H1 (cell line): ENCODE data around the gene ALLC. TPM values are rescaled to one million over a fixed set of nuclear protein-coding genes. Genes with fewer than 3 reads are reported as not detected.

Experiments used
- CTCF ChIA-PET: fragments of 300-600 bp; sonication (Branson Sonifier 250); formaldehyde crosslinking; loops from one replicate; lab custom pipeline; 2021; ENCODE audit not compliant: partially characterized antibody; lab: Charles Lee
- POLR2A ChIA-PET: fragments of 300-600 bp; sonication (Branson Sonifier 250); formaldehyde crosslinking; loops from one replicate; lab custom pipeline; 2021; ENCODE audit warnings: inconsistent platforms; ENCODE audit not compliant: partially characterized antibody; lab: Charles Lee
- DNase-seq, 2 experiments: peaks; one replicate each; pipeline versions ENCODE4 v3.0.0 to v3.0.0-alpha.2; 2010 to 2022; ENCODE audit warnings: low spot score in 2 of 2, low read depth in 1 of 2, mixed read lengths in 1 of 2
- FAIRE-seq: peaks from 2 replicates; lab custom pipeline; 2011; peaks lifted over from hg19 to GRCh38; lab: Jason Lieb, UNC
- H2AFZ ChIP-seq: 2 replicates; pipeline ENCODE4 v1.8.1; 2012; ENCODE audit warnings: low read length, inconsistent platforms
- H2AK5ac ChIP-seq: 2 replicates; pipeline ENCODE4 v1.6.1; 2013; ENCODE audit warnings: low read depth, low read length
- H2BK120ac ChIP-seq: replicated peaks from 2 replicates; pipeline ENCODE3; 2013; ENCODE audit warnings: low read depth, low read length, inconsistent platforms
- H2BK12ac ChIP-seq: 2 replicates; pipeline ENCODE4 v1.6.1; 2013; ENCODE audit warnings: low read depth, low read length
- H2BK15ac ChIP-seq: 2 replicates; pipeline ENCODE4 v1.6.1; 2013; ENCODE audit warnings: low read length
- H2BK20ac ChIP-seq: 2 replicates; pipeline ENCODE4 v1.6.1; 2013; ENCODE audit warnings: low read length
- H2BK5ac ChIP-seq: 2 replicates; pipeline ENCODE4 v1.6.1; 2013; ENCODE audit warnings: low read depth, low read length
- H3K14ac ChIP-seq: 2 replicates; pipeline ENCODE4 v1.6.1; 2013; ENCODE audit warnings: inconsistent platforms; ENCODE audit not compliant: insufficient read length
- H3K18ac ChIP-seq: 2 replicates; pipeline ENCODE4 v1.6.1; 2013; ENCODE audit warnings: low read length; ENCODE audit errors: extremely low read depth
- H3K23ac ChIP-seq: 2 replicates; pipeline ENCODE4 v1.6.1; 2013; ENCODE audit warnings: inconsistent platforms; ENCODE audit not compliant: insufficient read length
- H3K23me2 ChIP-seq: 2 replicates; pipeline ENCODE4 v1.6.1; 2013; ENCODE audit warnings: low read depth, low read length
- H3K27ac ChIP-seq: 2 replicates; pipeline ENCODE4 v1.6.1; 2011; ENCODE audit warnings: low read depth, low read length, inconsistent platforms
- H3K27me3 ChIP-seq, 4 experiments: replicated peaks in 1 of 4; 1 replicate in 1 of 4; 2 replicates in 3 of 4; pipeline versions ENCODE4 v1.6.1 to v1.8.1; 2011 to 2013; ENCODE audit warnings: low read length in 3 of 4, mild to moderate bottlenecking in 3 of 4, inconsistent platforms in 2 of 4, mixed read lengths in 2 of 4, moderate library complexity in 1 of 4; ENCODE audit not compliant: control insufficient read depth in 3 of 4, insufficient read depth in 3 of 4; ENCODE audit errors: extremely low read depth in 1 of 4
- H3K36me3 ChIP-seq, 4 experiments: 2 replicates each; pipeline versions ENCODE4 v1.6.1 to v1.8.1; 2011 to 2013; ENCODE audit warnings: mild to moderate bottlenecking in 4 of 4, low read length in 3 of 4, moderate library complexity in 2 of 4, control low read depth in 1 of 4, inconsistent platforms in 1 of 4; ENCODE audit not compliant: insufficient read depth in 4 of 4, control insufficient read depth in 2 of 4
- H3K4ac ChIP-seq: replicated peaks from 2 replicates; pipeline ENCODE3; 2013; ENCODE audit warnings: low read length, low read depth, mixed read lengths, inconsistent platforms; ENCODE audit not compliant: insufficient read length
- H3K4me1 ChIP-seq, 4 experiments: replicated peaks in 1 of 4; 1 replicate in 1 of 4; 2 replicates in 3 of 4; pipeline versions ENCODE4 v1.6.1 to v1.8.1; 2011 to 2013; ENCODE audit warnings: low read length in 3 of 4, inconsistent platforms in 2 of 4, mixed read lengths in 1 of 4; ENCODE audit not compliant: insufficient read depth in 4 of 4, control insufficient read depth in 3 of 4
- H3K4me2 ChIP-seq, 2 experiments: 2 replicates each; pipeline versions ENCODE4 v1.6.1 to v1.8.1; 2011 to 2013; ENCODE audit warnings: low read depth in 2 of 2, low read length in 2 of 2, control low read depth in 1 of 2, inconsistent platforms in 1 of 2, mild to moderate bottlenecking in 1 of 2; ENCODE audit not compliant: insufficient read depth in 1 of 2
- H3K4me3 ChIP-seq, 4 experiments: fragments of 200-600, 300-600 bp in 1 of 4; sonication (generic), shearing (Covaris generic), sonication (Bioruptor Twin) in 1 of 4; 2 replicates each; pipeline versions ENCODE4 v1.5.1 to v1.8.1; 2011 to 2016; ENCODE audit warnings: low read length in 4 of 4, low read depth in 3 of 4, control low read depth in 2 of 4, inconsistent platforms in 2 of 4, mild to moderate bottlenecking in 2 of 4, mixed read lengths in 1 of 4, moderate library complexity in 1 of 4; ENCODE audit not compliant: insufficient read depth in 2 of 4; ENCODE audit errors: extremely low read depth in 1 of 4
- H3K56ac ChIP-seq: replicated peaks from 2 replicates; pipeline ENCODE3; 2013; ENCODE audit warnings: low read depth, mild to moderate bottlenecking, mixed read lengths, low read length, inconsistent platforms; ENCODE audit not compliant: insufficient read length
- H3K79me1 ChIP-seq: 2 replicates; pipeline ENCODE4 v1.6.1; 2013; ENCODE audit warnings: low read depth, low read length, control low read depth
- H3K79me2 ChIP-seq, 2 experiments: 2 replicates each; pipeline versions ENCODE4 v1.6.1 to v1.8.1; 2012 to 2013; ENCODE audit warnings: low read length in 2 of 2, mild to moderate bottlenecking in 2 of 2, inconsistent platforms in 1 of 2; ENCODE audit not compliant: insufficient read depth in 2 of 2, control insufficient read depth in 1 of 2
- H3K9ac ChIP-seq, 4 experiments: replicated peaks in 1 of 4; 1 replicate in 1 of 4; 2 replicates in 3 of 4; pipeline versions ENCODE4 v1.6.1 to v1.8.1; 2011 to 2013; ENCODE audit warnings: low read depth in 3 of 4, low read length in 3 of 4, control low read depth in 2 of 4, mild to moderate bottlenecking in 2 of 4, moderate library complexity in 2 of 4, inconsistent platforms in 1 of 4; ENCODE audit errors: extremely low read depth in 1 of 4
- H3K9me3 ChIP-seq, 2 experiments: 2 replicates each; pipeline versions ENCODE4 v1.6.1 to v1.8.1; 2012 to 2013; ENCODE audit warnings: mild to moderate bottlenecking in 2 of 2, moderate library complexity in 2 of 2, control low read depth in 1 of 2, inconsistent platforms in 1 of 2, low read depth in 1 of 2, low read length in 1 of 2, mixed read lengths in 1 of 2; ENCODE audit not compliant: insufficient read depth in 2 of 2
- H4K20me1 ChIP-seq, 2 experiments: replicated peaks in 1 of 2; 2 replicates each; pipeline versions ENCODE3 to v1.8.1; 2011 to 2013; ENCODE audit warnings: inconsistent platforms in 2 of 2, low read length in 2 of 2, mild to moderate bottlenecking in 1 of 2; ENCODE audit not compliant: insufficient read depth in 2 of 2, control insufficient read depth in 1 of 2
- H4K5ac ChIP-seq: 2 replicates; pipeline ENCODE4 v1.6.1; 2013; ENCODE audit warnings: low read length, low read depth, mixed read lengths, inconsistent platforms; ENCODE audit not compliant: insufficient read length
- H4K8ac ChIP-seq: 2 replicates; pipeline ENCODE4 v1.8.0; 2013; ENCODE audit warnings: mild to moderate bottlenecking, moderate library complexity, low read length, inconsistent platforms; ENCODE audit not compliant: insufficient read depth; ENCODE audit errors: extremely low read depth
- H4K91ac ChIP-seq: replicated peaks from 2 replicates; pipeline ENCODE3; 2013; ENCODE audit warnings: low read length, mixed read lengths, inconsistent platforms; ENCODE audit not compliant: insufficient read length
- BACH1 ChIP-seq: IDR thresholded peaks from 2 replicates; pipeline ENCODE4 v1.6.1; 2012; ENCODE audit warnings: low read length, improper control_type of control experiment
- BCL11A ChIP-seq, 2 experiments: IDR thresholded peaks; one replicate each; pipeline ENCODE4 v1.6.1; 2011; ENCODE audit warnings: low read depth in 2 of 2, low read length in 2 of 2, mild to moderate bottlenecking in 2 of 2
- GTF2F1 ChIP-seq: IDR thresholded peaks from 2 replicates; pipeline ENCODE4 v1.6.1; 2012; ENCODE audit warnings: low read depth, low read length, improper control_type of control experiment, borderline replicate concordance
- HDAC2 ChIP-seq, 2 experiments: fragments of 300-600 bp in 1 of 2; sonication (generic) in 1 of 2; IDR thresholded peaks; 2 replicates each; pipeline ENCODE4 v1.6.1; 2011 to 2012; ENCODE audit warnings: low read depth in 2 of 2, low read length in 2 of 2, mild to moderate bottlenecking in 2 of 2, moderate library complexity in 2 of 2, borderline replicate concordance in 1 of 2, inconsistent platforms in 1 of 2
- KDM4A ChIP-seq: IDR thresholded peaks from one replicate; pipeline ENCODE4 v1.7.1; 2012; ENCODE audit warnings: low read depth, mild to moderate bottlenecking, moderate library complexity, low read length, inconsistent platforms; ENCODE audit not compliant: severe bottlenecking
- POLR2AphosphoS5 ChIP-seq: IDR thresholded peaks from 2 replicates; pipeline ENCODE4 v1.6.1; 2011; ENCODE audit warnings: low read depth, low read length
- RBBP5 ChIP-seq: IDR thresholded peaks from 2 replicates; pipeline ENCODE4 v1.7.1; 2012; ENCODE audit warnings: low read depth, mild to moderate bottlenecking, inconsistent platforms, low read length, moderate library complexity, borderline replicate concordance
- SIN3A ChIP-seq, 2 experiments: IDR thresholded peaks in 1 of 2; conservative IDR thresholded peaks in 1 of 2; 2 replicates each; pipeline ENCODE4 v1.6.1; 2011 to 2012; ENCODE audit warnings: low read length in 2 of 2, improper control_type of control experiment in 1 of 2, low read depth in 1 of 2, mild to moderate bottlenecking in 1 of 2
- SIX5 ChIP-seq: IDR thresholded peaks from 2 replicates; pipeline ENCODE4 v1.6.1; 2011; ENCODE audit warnings: mild to moderate bottlenecking, low read depth, low read length
- SP2 ChIP-seq: IDR thresholded peaks from 2 replicates; pipeline ENCODE4 v1.6.1; 2012; ENCODE audit warnings: mild to moderate bottlenecking, low read length, inconsistent platforms
- TAF7 ChIP-seq: optimal IDR thresholded peaks from 2 replicates; pipeline ENCODE3; 2011; ENCODE audit warnings: low read depth, mild to moderate bottlenecking, inconsistent platforms, low read length, moderate library complexity, borderline replicate concordance
- ZNF274 ChIP-seq: IDR thresholded peaks from 2 replicates; pipeline ENCODE4 v1.7.0; 2012; ENCODE audit warnings: low read length, borderline replicate concordance; ENCODE audit errors: extremely low read depth
- WGBS, 2 experiments: shearing (Covaris generic) in 1 of 2; methylation state at CpG; one replicate each; pipeline versions ENCODE4 v1.1.6 to v1.1.7; 2013 to 2015; ENCODE audit warnings: low lambda C conversion rate in 2 of 2, mixed read lengths in 2 of 2, inconsistent platforms in 1 of 2, low coverage in 1 of 2, missing lambda C conversion rate in 1 of 2; ENCODE audit not compliant: insufficient replicate concordance in 2 of 2, insufficient coverage in 1 of 2, insufficient read length in 1 of 2; ENCODE audit errors: extremely low coverage in 1 of 2, missing lambda C conversion rate in 1 of 2; 5-methylcytosine and 5-hydroxymethylcytosine counted together
- polyA plus RNA-seq, 7 experiments: library from polyadenylated mRNA; depleted of rRNA in 3 of 7; stranded (reverse) in 5 of 7; unstranded in 2 of 7; fragments of >200 nt in 5 of 7; fragments of 200-250 nt in 2 of 7; gene quantifications; 1 replicate in 5 of 7; 2 replicates in 1 of 7; 4 replicates in 1 of 7; pipeline versions ENCODE4 v1.2.1 to v1.2.3, GENCODE V29; 2011 to 2013; ENCODE audit warnings: missing spikeins in 2 of 7, mixed read lengths in 2 of 7
- total RNA-seq: library from RNA; stranded (reverse); fragmentation: NEBNext Ultra II Directional; extraction: Animal tissue kit (Norgen Biotek cat#: 25700); gene quantifications from 2 replicates; pipeline ENCODE4 v1.2.1, GENCODE V29; 2021

The ALLC gene
- total and polyA plus RNA-seq, 2 of the 8 experiments (the other 6 are each of a cell fraction or from before 2014, with no cell fraction given), result not detected

DNA sequence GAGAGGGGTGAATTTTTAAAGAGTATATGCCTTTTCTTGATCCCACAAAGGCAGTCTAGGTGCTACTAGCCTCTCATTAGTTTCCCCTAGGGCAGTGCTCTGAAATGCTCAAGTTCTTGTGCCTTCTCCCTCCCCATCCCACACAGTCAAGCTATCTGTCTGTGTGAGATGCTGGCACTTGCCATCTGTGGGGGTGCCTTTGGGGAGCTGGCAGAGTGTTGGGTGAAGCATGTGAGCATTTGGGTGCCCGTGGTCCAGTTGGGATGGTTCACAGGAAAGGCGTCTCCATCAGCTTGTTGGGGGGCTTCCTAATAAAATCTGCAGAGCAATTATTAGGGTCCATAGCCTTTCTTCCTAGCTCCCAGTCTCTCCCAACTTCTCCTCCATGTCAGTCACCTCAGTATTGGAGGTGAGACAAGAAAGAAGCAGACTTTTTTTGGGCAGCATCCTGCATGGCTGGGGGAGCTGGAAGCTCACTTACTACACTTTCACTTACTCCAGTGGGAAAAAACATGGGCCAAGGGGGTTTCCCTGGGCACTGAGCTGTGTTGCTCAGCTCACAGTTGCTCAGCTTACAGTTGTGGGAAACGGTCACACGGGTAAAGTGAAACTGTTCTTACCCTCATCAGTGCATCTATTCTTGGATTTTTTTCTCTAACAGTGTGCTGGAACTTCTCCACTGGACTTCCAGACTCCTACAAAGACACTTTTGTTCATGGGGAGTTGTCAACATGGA lies 33.8 kb upstream of the ALLC start:
- ChIA-PET CTCF (interaction anchor here (0.7 to 1.6 kb wide), 7 partner anchors 9 to 202 kb away, joined by 3 to 8 read pairs (median 3); no protein-coding TSS in a partner anchor), POLR2A (interaction anchor here (0.9 to 1.0 kb wide), 2 partner anchors 45 to 61 kb away, joined by 3 read pairs; no protein-coding TSS in a partner anchor)
- 89% methylated on average over 4 of the region's 4 CpGs; no CpG with 5 or more reads in 1 of the 2 experiments for WGBS, 2 experiments
- no peak for TF ChIP-seq SIX5
- TF ChIP-seq TAF7, result no peak
- TF ChIP-seq SIN3A (conservative IDR thresholded peaks at IDR 0.05 in 1 of 2, IDR thresholded peaks at IDR 0.05 in 1 of 2; ENCODE audit: low read depth in 1 of 2, low read length in 2 of 2), result no peak
- no peak for TF ChIP-seq SP2
- TF ChIP-seq BACH1, result no peak
- TF ChIP-seq GTF2F1, result no peak
- TF ChIP-seq BCL11A (IDR thresholded peaks at IDR 0.05; ENCODE audit: low read depth in 2 of 2, low read length in 2 of 2), result no peak
- TF ChIP-seq KDM4A, result no peak
- TF ChIP-seq ZNF274, result no peak
- no peak for TF ChIP-seq POLR2AphosphoS5
- TF ChIP-seq HDAC2 (IDR thresholded peaks at IDR 0.05; ENCODE audit: borderline replicate concordance in 1 of 2, low read depth in 2 of 2, low read length in 2 of 2), result no peak
- TF ChIP-seq RBBP5, result no peak

More for the DNA sequence above, 33.8 kb upstream of the ALLC start:
- Histone ChIP-seq H3K4me1 (no peaks in the 10 kb centered on the region; a peak in 2 of 7 replicates), H2AFZ (no peak overlapping the region), H4K91ac (no peak overlapping the region), H3K27ac (no peak overlapping the region), H2BK120ac (no peak overlapping the region), H3K18ac (no peak overlapping the region), H3K36me3 (no peaks in the 10 kb centered on the region), H4K5ac (no peak overlapping the region), H3K56ac (no peak overlapping the region), H3K79me2 (no peaks in the 10 kb centered on the region), H4K20me1 (peaks cover 0 to 1% of the 10 kb centered on the region in 2 experiments), H3K9ac (no peak overlapping the region), H3K9me3 (peaks cover 0 to 3% of the 10 kb centered on the region in 2 experiments; a peak in 1 of 4 replicates), H2BK5ac (no peak overlapping the region), H2AK5ac (no peak overlapping the region), H3K4me2 (no peak overlapping the region), H3K27me3 (no peaks in the 10 kb centered on the region; a peak in 1 of 7 replicates), H3K14ac (no peak overlapping the region), H3K23me2 (no peaks in the 10 kb centered on the region), H3K4me3 (no peak overlapping the region), H2BK20ac (no peak overlapping the region), H2BK12ac (no peak overlapping the region), H3K79me1 (no peaks in the 10 kb centered on the region), H3K23ac (no peak overlapping the region), H2BK15ac (no peak overlapping the region), H3K4ac (no peak overlapping the region), H4K8ac (no peak overlapping the region)
- no peak for FAIRE-seq
- no peak for DNase-seq
